GM18520 (cell line): ENCODE data around the gene ABHD16A.

Source experiments
- ATAC-seq: cut with Tn5 transposase; IDR thresholded peaks from one replicate; pipeline ENCODE4 v1.9.1; 2021; ENCODE audit not compliant: unreplicated experiment

The ABHD16A gene

GRCh38 chr6:31702819-31703716, at the start of gene ABHD16A:
Gene ABHD16A (minus strand): TSS chr6:31703324. CDS start chr6:31703281, 43 bp downstream.
- ATAC-seq, result peak; percentile 80

DNA sequence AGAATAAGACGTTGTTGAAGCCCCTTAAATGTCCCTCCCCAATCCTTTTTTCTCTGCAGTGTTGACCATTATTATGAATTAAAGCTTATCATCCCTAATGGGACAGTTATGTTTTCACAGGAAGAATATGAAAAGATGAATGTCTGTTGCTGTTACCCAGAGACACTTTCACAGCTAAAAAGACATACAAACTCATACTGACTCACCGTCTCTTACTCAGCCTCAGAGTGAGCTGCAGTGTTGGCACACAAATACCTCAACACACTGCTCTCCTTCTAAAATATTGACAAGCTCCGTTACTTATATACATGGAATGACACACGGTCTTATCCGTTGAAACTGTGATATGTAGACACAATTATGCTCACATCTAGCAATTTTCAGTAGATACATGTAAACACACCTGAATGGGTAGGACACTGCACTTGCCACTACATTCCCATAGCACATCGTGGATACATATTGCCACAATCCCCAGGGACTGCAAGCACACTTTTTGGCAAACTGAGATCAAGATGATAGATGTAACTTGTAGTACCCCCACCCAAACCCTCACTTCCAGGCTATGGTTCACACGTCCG, 49.7 kb upstream of the ABHD16A start:
- ATAC-seq, result no peak

DNA sequence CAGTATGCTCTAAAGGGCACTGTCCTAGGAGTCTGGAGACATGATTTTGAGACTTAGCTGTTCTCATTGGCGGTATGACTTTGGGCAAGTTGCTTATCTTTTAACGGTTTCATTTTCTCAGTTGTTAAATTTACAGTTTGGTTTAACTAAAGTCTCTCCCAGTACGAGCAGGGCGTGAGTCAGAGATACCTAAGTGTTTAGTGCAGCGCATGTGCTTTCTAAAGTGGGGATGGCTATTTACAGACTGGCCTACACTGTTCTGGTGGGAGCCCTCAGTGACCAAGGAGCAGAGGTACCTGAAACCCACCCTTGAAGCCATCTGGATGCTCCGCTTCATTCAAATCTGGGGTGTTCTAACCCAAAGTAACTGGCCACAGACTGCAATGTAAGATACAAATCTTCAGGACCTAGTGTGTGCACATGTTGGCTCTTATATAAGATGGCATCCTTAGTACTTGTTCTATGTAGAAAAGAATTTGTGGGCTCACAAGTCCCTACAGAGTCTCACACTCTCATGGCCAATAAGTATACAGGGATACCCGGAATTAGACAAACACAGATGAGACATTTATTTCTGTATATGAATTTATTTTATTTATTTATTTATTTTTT, 47.4 kb upstream of the ABHD16A start:
- no peak for ATAC-seq

GRCh38 chr6:31749301-31750036, 46.3 kb upstream of the ABHD16A start:
- no peak for ATAC-seq

DNA sequence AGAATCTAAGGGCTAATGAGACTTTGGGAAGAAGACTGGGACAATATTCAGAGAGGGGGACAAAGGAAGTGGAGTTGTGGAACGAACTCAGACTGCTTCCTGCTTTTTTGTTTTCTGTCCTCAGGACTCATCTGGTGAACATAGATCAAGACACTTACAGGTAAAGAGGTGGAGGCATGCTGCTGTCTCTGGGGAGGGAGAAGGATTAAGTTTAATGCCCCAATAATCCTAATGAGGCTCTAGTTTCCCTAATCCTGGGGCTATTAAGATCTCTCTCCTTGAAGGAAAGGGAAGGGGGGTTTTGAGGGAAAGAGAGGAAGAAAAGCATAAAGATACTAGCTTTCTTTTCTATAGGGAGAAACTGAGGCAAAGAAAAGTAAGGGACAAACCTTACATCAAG, 41.3 kb upstream of the ABHD16A start:
- no peak for ATAC-seq

DNA sequence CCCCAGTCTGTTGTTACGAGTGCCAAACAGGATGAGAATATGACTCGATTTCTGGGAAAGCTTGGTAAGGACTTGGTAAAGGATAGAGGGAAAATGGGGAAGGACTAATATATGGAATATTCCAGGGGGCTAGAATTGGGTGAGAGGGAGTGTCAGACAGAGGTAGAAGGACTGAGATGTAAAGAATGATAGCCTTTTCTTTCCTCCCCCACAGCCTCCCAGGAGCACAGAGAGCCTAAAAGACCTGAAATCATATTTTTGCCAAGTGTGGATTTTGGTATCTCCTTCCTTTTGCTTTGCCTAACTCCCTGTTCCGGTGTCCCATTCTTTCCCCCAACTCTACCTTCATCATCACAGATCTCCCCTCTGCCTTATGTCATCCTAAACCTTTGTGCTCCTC, 39.8 kb upstream of the ABHD16A start:
- ATAC-seq, result no peak

DNA sequence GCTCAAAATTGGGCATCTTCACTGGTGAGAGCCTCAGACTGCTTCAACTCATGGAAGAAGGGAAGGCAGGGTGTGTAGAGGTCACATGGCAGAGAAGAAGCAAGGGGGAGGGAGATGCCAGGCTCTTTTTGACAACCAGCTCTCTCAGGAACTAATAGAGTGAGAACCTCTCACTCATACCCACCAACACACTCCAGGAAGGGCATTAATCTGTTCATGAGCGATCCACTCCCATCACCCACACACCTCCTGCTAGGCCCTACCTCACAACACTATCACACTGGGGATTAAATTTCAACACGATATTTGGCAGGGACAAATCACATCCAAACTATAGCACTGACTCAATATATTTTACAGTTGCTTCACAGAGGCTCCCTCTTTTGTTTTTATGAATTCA, 38.7 kb upstream of the ABHD16A start:
- ATAC-seq, result no peak

DNA sequence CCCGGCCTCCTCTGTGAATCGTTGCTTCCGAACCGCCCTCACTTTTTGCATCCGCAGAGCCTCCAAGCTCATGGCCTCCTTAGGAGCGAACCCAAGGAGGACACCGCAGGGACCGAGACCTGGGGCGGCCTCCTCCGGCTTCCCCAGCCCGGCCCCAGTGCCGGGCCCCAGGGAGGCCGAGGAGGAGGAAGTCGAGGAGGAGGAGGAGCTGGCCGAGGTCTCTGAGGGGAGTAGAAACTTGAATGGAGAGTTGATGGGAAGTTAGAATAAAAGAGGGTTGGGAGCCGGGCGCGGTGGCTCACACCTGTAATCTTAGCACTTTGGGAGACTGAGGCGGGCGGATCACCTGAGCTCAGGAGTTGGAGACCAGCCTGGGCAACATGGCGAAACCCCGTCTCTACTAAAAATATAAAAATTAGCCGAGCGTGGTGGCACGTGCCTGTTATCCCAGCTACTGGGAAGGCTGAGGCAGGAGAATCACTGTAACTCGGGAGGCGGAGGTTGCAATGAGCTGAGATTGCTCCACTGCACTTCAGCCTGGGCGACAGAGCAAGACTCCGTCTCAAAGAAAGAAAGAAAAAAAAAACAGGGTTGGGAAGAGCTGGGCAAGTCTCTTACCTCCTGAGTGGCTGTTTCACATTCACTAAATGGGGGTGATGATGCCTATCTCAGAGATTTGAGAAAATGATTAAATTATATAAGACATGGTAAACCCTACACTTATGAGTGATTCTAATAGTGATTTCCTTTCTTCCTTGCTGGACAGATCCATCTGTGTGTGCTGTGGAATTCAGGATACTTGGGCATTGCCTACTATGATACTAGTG, 37.5 kb upstream of the ABHD16A start:
- ATAC-seq, result no peak

GRCh38 chr6:31739639-31740396, 36.7 kb upstream of the ABHD16A start, which contains the start of gene MSH5:
Gene MSH5 (plus strand): TSS chr6:31740005. CDS start chr6:31740467, 462 bp downstream.
- ATAC-seq, result peak; percentile 78

DNA sequence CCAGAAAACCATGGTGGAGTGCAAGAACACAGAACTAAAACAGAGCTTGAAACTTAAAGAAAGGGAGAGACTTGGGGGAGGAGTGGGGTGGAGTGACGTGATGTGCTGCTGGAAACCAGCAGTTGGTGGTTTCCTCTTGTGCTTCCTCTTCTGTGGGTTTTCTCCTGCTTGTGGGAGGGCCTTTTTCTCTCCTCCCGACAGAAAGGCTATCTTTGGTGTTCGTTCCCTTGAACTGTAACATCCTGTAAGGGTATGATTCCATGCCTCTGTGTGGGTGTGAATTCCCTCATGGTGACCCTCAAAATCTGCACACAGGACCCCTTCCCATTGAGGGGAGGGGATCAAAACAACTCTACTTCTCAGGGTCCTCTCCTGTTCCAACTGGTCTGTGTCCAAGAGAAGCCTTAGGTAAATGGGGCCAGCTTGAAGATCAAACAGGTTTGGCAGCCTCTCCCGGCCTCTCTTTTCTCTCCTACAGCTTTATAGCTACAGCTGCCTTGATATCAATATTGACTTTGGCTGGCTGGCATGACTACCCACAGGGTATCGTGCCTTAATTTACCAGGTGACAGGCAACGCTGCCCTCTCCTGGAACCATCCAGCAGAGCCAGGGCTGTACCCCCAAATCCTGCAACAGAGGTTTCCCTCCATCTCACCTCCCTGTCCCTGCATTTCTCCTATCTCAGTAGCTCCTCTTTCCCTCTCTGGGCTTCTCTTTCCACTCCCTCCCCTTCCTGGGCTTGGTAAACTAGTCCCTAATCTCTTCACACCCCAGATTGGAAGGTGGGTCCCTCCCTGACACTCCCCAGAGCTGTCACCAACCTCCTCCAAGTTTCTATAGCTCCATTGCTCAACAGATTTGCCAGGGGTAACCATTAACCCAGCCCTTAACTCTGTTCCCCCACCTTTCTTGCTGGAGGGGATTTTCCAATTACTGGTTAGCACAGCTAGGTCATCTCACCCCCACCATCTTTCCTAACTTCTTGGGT, 35.2 kb upstream of the ABHD16A start:
- ATAC-seq, result no peak

- ATAC-seq, result no peak
These were observed 34.3 kb upstream of the ABHD16A start for GRCh38 chr6:31737315-31737990.

- ATAC-seq, result no peak
These were observed 33.7 kb upstream of the ABHD16A start for GRCh38 chr6:31736768-31737314.

- no peak for ATAC-seq
These were observed 33.1 kb upstream of the ABHD16A start, which contains the start of gene CLIC1 for GRCh38 chr6:31736021-31736767. Gene CLIC1 (minus strand): TSS chr6:31736530. CDS start chr6:31736300, 230 bp downstream.

DNA sequence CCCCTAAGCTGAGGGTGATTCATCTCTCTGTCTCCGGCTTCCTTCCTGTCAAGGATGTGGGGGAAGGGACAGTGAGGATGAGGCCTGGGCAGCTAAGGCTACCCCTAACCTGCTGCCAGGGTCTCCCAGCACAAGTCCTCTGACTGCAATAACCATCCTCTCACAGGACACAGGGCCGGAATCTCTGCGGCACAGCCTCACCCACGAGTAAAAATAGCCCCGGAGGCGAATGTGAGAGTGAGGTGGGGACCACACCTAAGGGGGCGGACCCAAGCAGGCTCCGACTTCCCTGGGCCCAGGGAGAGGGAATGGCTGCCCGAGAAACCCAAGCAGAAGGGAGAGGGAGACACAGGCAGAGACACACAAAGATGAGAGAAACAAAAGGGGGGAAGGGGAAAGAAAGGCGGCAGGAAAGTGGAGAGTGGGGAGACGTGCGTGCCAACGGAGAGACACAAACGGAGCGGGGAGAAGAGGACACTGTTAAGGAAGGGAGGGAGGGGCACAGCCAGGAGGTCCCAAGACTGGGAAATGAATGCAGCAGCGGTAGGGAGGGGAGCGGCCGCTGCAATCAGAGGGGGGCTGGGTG, 31.8 kb upstream of the ABHD16A start:
- peak; percentile 25 for ATAC-seq

DNA sequence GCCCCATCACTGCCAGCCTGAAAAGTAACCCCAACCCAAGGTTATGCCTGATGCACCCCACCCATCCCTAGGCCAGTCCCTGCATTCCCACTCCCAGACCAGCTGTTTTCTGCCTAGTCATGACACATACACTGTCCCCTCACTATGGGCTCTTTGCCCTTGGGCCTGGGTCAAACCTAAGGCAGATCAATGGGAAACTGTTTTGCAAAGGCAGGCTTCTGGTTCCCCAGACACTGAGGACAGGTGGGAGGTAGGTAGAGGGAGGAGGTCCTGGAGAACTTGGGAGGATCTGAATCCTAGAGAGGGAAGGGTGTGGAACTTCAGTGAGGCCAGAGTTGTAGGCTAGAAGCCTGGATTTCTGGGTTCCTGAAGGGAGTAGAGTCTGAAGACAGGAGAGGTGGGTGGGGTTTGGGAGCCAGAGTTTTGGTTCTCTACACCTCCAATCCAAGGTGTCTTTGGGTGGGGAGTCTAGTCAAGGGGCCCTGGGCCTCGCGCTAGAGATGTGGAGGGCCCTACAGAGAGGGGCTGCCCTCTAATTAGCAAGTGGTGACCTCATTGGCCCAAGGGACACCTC, 31.2 kb upstream of the ABHD16A start:
- no peak for ATAC-seq

DNA sequence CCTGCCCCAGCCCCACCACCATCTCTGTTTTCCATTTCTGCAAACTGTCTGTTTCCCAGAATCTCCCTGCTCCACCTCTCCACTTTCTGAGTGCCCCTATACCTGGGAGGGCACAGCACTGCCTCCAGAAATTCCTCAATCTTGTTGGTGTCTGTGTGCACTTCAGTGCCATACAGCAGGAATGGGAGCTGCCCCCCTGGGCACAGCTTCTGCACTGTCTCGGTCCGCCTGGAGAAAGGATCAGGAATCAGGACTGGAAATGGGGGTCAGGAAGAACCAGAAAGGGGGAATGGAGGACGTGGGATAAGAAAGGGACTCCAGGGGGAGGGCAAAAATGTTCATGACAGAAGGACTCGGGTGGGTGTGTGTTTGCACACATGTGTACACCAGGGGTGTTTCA, 30.6 kb upstream of the ABHD16A start:
- no peak for ATAC-seq
